Fibroblast of the aortic adventitia (primary cell): Measurements from ENCODE around the gene FBLN1. TPM values are rescaled to one million over a fixed set of nuclear protein-coding genes. Genes with fewer than 3 reads are reported as not detected.

Experiments
- DNase-seq: peaks from one replicate; pipeline ENCODE4 v3.0.0-alpha.2; 2010; ENCODE audit warnings: low read depth
- H3K4me3 ChIP-seq: 2 replicates; pipeline ENCODE4 v1.5.1; 2011; ENCODE audit warnings: low read depth, mild to moderate bottlenecking, control low read depth, low read length, moderate library complexity
- total RNA-seq: library from RNA; depleted of rRNA; stranded (reverse); fragments of >200 nt; gene quantifications from 2 replicates; pipeline ENCODE4 v1.2.3, GENCODE V29; 2012; ENCODE audit warnings: low replicate concordance
- TF ChIP-seq, protein P1 (sequence below): IDR thresholded peaks from 2 replicates; pipeline ENCODE4 v1.5.1; 2011; ENCODE audit warnings: mild to moderate bottlenecking, low read length, control low read depth, inconsistent platforms; ENCODE audit not compliant: insufficient read depth

Gene FBLN1
- total RNA-seq, 1 donor: 561 TPM

DNA sequence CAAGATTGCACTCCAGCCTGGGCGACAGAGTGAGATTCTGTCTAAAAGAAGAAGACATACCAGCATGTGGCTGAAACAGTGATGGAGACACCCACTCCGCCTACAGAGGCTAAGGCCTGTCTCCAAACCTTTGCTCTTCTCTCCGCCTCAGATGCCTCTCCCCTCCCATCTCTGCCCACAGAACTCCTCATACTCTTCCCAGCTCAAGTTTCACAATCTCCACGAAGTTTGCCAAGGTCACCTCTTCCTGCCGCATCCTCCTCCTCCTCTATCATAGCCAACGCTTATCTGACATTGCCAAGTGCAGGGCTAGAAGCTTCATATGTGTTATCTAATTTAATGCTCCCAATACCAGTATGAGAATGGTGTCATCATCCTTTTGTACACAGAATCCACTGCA is 25.9 kb upstream of the FBLN1 start:
- no peak overlapping the region for H3K4me3 ChIP-seq
- no peak for DNase-seq
- TF ChIP-seq, protein P1, sequence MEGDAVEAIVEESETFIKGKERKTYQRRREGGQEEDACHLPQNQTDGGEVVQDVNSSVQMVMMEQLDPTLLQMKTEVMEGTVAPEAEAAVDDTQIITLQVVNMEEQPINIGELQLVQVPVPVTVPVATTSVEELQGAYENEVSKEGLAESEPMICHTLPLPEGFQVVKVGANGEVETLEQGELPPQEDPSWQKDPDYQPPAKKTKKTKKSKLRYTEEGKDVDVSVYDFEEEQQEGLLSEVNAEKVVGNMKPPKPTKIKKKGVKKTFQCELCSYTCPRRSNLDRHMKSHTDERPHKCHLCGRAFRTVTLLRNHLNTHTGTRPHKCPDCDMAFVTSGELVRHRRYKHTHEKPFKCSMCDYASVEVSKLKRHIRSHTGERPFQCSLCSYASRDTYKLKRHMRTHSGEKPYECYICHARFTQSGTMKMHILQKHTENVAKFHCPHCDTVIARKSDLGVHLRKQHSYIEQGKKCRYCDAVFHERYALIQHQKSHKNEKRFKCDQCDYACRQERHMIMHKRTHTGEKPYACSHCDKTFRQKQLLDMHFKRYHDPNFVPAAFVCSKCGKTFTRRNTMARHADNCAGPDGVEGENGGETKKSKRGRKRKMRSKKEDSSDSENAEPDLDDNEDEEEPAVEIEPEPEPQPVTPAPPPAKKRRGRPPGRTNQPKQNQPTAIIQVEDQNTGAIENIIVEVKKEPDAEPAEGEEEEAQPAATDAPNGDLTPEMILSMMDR: no peak

DNA sequence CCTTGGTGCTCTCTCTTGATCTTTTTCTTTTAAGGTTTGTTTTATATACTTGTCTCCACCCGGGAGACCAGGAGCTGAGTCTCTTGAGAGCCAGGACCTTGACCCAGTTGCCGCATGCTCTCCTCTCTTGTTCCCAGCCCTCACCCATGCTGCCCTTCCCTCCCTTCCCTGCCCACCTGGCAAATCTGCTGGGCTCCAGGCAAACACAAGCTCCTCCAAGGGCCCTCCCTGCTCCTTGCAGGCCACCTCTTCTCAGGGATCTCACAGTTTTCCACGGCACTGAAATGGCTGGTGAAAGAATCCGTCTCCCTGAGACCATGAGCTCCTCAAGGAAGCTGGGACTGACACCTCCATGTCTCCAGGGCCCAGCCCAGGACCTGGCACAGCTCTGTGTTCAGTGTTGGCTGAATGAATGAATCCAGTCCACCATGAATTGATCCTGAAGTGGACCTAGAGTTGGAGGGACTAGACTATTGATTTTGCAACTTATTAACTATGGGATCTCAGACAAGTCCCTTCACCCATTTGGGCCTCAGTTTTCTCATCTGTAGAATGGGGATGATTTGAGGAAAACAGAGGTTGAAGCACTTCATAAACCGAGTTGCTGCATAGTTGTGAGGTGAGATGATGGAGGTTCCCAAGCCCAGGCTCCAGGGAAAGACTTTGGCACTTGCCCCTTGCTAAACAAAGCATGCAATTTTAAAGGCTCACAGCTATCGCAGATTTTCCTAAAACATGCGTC is 25.1 kb upstream of the FBLN1 start:
- no peak for DNase-seq
- no peak overlapping the region for H3K4me3 ChIP-seq
- TF ChIP-seq, protein P1: no peak

DNA sequence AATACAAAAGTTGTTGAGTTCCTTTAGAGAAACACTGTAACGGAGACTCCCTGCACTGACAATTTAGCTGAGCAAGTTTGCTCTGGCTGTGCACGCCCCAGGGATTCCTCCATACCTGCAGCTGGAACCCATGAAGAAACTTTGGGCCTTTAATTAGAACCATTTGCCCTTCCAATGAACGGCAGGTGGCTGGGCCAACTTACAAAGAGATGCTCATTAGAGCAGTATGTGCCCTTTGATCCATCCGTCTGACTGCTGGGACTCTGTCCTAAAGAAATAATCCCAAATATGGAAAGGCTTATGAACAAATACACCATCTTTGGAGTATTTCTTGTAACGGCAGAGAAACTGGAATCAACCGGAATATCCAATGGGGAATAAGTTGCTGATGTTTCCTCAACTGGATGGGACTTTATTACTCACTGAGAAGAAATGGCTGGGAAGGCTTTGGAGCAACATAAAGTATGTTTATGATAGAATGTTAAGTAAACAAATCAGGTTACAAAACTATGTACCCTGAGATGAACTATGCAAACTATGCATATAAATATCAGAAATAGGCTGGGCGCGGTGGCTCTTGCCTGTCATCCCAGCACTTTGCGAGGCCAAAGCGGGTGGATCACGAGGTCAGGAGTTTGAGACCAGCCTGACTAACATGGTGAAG is 24.4 kb upstream of the FBLN1 start:
- no peak overlapping the region for H3K4me3 ChIP-seq
- peak; percentile 90 for DNase-seq
- TF ChIP-seq, protein P1: no peak

DNA sequence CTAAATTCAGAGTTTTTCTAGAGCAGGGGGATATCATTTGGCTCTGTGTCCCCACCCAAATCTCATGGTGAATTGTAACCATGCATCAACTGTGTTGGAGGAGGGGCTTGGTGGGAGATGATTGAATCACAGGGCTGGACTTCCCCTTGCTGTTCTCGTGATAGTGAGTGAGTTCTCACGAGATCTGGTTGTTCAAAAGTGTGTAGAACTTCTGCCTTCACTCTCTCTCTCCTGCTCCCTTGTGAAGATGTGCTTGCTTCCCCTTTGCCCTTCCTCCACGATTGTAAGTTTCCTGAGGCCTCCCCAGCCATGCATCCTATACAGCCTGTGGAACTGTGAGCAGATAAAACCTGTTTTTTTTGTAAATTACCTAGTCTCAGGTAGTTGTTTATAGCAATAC is 22.0 kb upstream of the FBLN1 start:
- H3K4me3 ChIP-seq: no peak overlapping the region

DNA sequence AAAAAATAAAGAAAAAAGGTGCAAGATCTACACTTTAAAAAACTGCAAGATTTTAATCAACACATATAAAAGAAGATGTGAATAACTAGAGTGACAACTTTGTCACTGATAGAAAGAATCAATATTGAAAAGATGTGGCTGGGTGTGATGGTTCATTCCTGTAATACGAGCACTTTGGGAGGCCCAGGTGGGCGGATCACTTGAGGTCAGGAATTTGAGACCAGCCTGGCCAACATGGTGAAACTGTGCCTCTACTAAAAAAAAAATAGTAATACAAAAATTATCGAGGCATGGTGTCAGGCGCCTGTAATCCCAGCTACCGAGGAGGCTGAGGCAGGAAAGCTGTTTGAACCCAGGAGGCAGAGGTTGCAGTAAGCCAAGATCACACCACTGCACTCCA is 21.0 kb upstream of the FBLN1 start:
- H3K4me3 ChIP-seq: no peak overlapping the region
- DNase-seq: no peak
- TF ChIP-seq, protein P1: no peak

More for the DNA sequence above, 22.0 kb upstream of the FBLN1 start:
- TF ChIP-seq, protein P1: no peak
- DNase-seq: no peak

DNA sequence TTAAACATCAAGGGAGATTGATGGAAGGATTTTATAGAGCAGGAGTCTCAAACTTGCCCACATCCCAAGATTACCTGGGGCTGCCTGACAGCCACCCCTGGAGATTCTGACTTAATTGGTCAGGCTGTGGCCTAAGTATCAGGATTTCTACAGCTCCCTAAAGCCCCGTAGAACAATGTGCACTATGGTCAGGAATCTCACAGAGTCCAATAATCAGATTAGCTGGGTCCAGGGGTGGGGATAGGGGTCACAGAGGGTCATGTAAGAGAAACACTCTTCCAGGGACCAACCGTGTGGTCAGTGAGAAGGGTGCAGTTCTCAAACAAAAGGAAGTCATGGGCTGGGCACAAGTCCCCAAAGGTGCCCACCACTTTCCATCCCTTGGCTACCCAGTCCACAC is 20.5 kb upstream of the FBLN1 start:
- TF ChIP-seq, protein P1: no peak
- H3K4me3 ChIP-seq: no peak overlapping the region
- no peak for DNase-seq
